SH-SY5Y (cell line): Measurements from ENCODE around the gene TARBP2.

Experiments used
- GATA2 ChIP-seq: IDR thresholded peaks from 2 replicates; pipeline ENCODE4 v1.6.1; 2011; ENCODE audit warnings: mild to moderate bottlenecking, low read depth, low read length
- GATA3 ChIP-seq: IDR thresholded peaks from 2 replicates; pipeline ENCODE4 v1.6.1; 2011; ENCODE audit warnings: low read depth, mild to moderate bottlenecking, low read length, moderate library complexity

DNA sequence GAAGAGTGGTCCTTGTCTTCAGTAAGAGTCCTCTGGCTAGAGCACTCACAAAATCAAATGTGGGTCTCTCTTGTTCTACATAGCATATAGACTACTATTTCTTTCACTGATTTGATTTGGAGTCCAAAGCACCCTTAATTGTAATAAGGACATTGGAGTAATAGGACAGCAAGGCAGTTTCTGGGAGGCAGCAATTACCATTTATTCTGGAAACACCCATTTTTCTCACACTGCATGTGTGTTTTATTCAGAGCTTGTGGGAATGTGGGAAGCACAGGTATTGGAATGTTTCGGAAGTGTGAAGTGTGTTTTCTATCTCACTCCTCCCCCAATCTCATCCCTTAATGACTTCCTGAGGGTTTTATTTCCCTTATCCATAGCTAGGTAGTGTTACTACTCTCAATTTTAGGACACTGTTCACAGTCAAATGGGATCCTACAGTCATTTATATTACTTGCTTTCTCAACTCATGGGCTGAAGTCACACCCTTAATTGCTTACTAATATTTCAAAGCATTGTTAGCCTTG is 29.0 kb upstream of the TARBP2 start:
- no peak for TF ChIP-seq GATA3
- TF ChIP-seq GATA2: no peak
